ENCODE results near the gene STARD13.

GRCh38 chr13:33178209-33178840, 107.2 kb downstream of the STARD13 start:
- no peak for TF ChIP-seq CTCF (IDR thresholded peaks at IDR 0.05)
- no peak for TF ChIP-seq EP300 (IDR thresholded peaks at IDR 0.05)
